Measurements from ENCODE around the gene NMBR. TPM values are rescaled to one million over a fixed set of nuclear protein-coding genes. Genes with fewer than 3 reads are reported as not detected.
"Not testable (repeated sequence)": the region's sequence is repeated elsewhere in the genome, so short reads cannot be mapped to it uniquely, and the experiment has no call there.

The NMBR gene
- total RNA-seq, 1 experiment from 2014 or later = not detected

- ATAC-seq (no peak), DNase-seq (ENCODE audit: low read depth, low spot score) (no peak)
- no peaks in the 10 kb centered on the region for H3K36me3 ChIP-seq (ENCODE audit: control insufficient read depth in 1 of 2, insufficient read depth in 2 of 2, low read length in 2 of 2)
- no peaks in the 10 kb centered on the region for H3K9me3 ChIP-seq (ENCODE audit: control insufficient read depth in 1 of 2, insufficient read depth in 1 of 2, low read depth in 1 of 2, low read length in 2 of 2)
- no peak overlapping the region for H2AFZ ChIP-seq (ENCODE audit: low read depth, low read length, poor library complexity, severe bottlenecking)
- no peak overlapping the region for H3K4me2 ChIP-seq (ENCODE audit: low read length)
- H3K79me2 ChIP-seq (ENCODE audit: insufficient read depth, low read length) = no peaks in the 10 kb centered on the region
- intact Hi-C loops (cut with micrococcal nuclease) = no loop called here
- ChIA-PET CTCF (no interaction called here), POLR2A (no interaction called here), RAD21 (ENCODE audit: low non-redundant PET in 1 of 2, low total read pairs in 2 of 2, uncharacterized antibody in 2 of 2, unreplicated experiment in 2 of 2) (no interaction called here)
- no TSS peak for BruUV-seq (replicated peaks)
- no peak overlapping the region for H3K4me3 ChIP-seq (replicated peaks in 1 of 2; ENCODE audit: low read depth in 1 of 2, low read length in 2 of 2)
- TF ChIP-seq ZBTB33 (IDR thresholded peaks at IDR 0.05; ENCODE audit: extremely low read depth, insufficient replicate concordance, low read length) (no peak), MAX (IDR thresholded peaks at IDR 0.05) (no peak), FOSL1 (IDR thresholded peaks at IDR 0.05; ENCODE audit: low read depth) (no peak), CEBPB (IDR thresholded peaks at IDR 0.05; ENCODE audit: low read depth) (no peak), CBX3 (IDR thresholded peaks at IDR 0.05; ENCODE audit: low read depth) (no peak), EZH2phosphoT487 (IDR thresholded peaks at IDR 0.05; ENCODE audit: borderline replicate concordance) (no peak), POLR2AphosphoS5 (IDR thresholded peaks at IDR 0.05; ENCODE audit: low read depth, low read length) (no peak), EGR1 (IDR thresholded peaks at IDR 0.05; ENCODE audit: low read depth) (no peak)
- TF ChIP-seq, protein P1, sequence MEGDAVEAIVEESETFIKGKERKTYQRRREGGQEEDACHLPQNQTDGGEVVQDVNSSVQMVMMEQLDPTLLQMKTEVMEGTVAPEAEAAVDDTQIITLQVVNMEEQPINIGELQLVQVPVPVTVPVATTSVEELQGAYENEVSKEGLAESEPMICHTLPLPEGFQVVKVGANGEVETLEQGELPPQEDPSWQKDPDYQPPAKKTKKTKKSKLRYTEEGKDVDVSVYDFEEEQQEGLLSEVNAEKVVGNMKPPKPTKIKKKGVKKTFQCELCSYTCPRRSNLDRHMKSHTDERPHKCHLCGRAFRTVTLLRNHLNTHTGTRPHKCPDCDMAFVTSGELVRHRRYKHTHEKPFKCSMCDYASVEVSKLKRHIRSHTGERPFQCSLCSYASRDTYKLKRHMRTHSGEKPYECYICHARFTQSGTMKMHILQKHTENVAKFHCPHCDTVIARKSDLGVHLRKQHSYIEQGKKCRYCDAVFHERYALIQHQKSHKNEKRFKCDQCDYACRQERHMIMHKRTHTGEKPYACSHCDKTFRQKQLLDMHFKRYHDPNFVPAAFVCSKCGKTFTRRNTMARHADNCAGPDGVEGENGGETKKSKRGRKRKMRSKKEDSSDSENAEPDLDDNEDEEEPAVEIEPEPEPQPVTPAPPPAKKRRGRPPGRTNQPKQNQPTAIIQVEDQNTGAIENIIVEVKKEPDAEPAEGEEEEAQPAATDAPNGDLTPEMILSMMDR (IDR thresholded peaks at IDR 0.05 in 2 of 3, conservative IDR thresholded peaks at IDR 0.05 in 1 of 3; ENCODE audit: borderline replicate concordance in 1 of 3, insufficient read depth in 1 of 3, low read depth in 2 of 3, low read length in 2 of 3) = no peak
- no peaks in the 10 kb centered on the region; the same call in 1 of the 2 replicates for H3K9me2 ChIP-seq (ENCODE audit: insufficient read depth)
- H3K9ac ChIP-seq (ENCODE audit: low read length) = no peak overlapping the region
- peaks cover 0 to 2% of the 10 kb centered on the region in 2 experiments; a peak in 1 of 4 replicates for H3K4me1 ChIP-seq (ENCODE audit: control insufficient read depth in 1 of 2, insufficient read depth in 2 of 2, low read length in 2 of 2)
- H3K27ac ChIP-seq (ENCODE audit: low read depth, low read length) = no peak overlapping the region
- no peaks in the 10 kb centered on the region for H4K20me1 ChIP-seq (ENCODE audit: insufficient read depth)
- no peaks in the 10 kb centered on the region for H3K27me3 ChIP-seq (ENCODE audit: insufficient read depth, low read length)
Measured at GRCh38 chr6:142028527-142028926, 118.4 kb downstream of the NMBR start.

- BruUV-seq (replicated peaks); H3K4me3 ChIP-seq (replicated peaks in 1 of 2; ENCODE audit: low read depth in 1 of 2, low read length in 2 of 2); H4K20me1 ChIP-seq (ENCODE audit: insufficient read depth); POLR2A ChIA-PET; H3K4me1 ChIP-seq (ENCODE audit: control insufficient read depth in 1 of 2, insufficient read depth in 2 of 2, low read length in 2 of 2); intact Hi-C loops (cut with micrococcal nuclease); H3K27me3 ChIP-seq (ENCODE audit: insufficient read depth, low read length); ATAC-seq; H3K9me3 ChIP-seq (ENCODE audit: control insufficient read depth in 1 of 2, insufficient read depth in 1 of 2, low read depth in 1 of 2, low read length in 2 of 2); CTCF ChIA-PET; H3K9ac ChIP-seq (ENCODE audit: low read length); DNase-seq (ENCODE audit: low read depth, low spot score); H3K9me2 ChIP-seq (ENCODE audit: insufficient read depth); RAD21 ChIA-PET (ENCODE audit: low non-redundant PET in 1 of 2, low total read pairs in 2 of 2, uncharacterized antibody in 2 of 2, unreplicated experiment in 2 of 2); H2AFZ ChIP-seq (ENCODE audit: low read depth, low read length, poor library complexity, severe bottlenecking); H3K36me3 ChIP-seq (ENCODE audit: control insufficient read depth in 1 of 2, insufficient read depth in 2 of 2, low read length in 2 of 2); H3K79me2 ChIP-seq (ENCODE audit: insufficient read depth, low read length); H3K4me2 ChIP-seq (ENCODE audit: low read length); H3K27ac ChIP-seq (ENCODE audit: low read depth, low read length): not testable (repeated sequence)
Measured at GRCh38 chr6:142027804-142028203, 119.1 kb downstream of the NMBR start.

Data from HCT116 (cell line).